Activated T-cell treated with anti-CD3 and anti-CD28 coated beads for 24 hours (primary cell): Measurements from ENCODE around the gene SORCS2.

Experiments used
- DNase-seq: peaks from one replicate; pipeline ENCODE4 v3.0.0-alpha.2; 2020; ENCODE audit warnings: low read depth

The SORCS2 gene

DNA sequence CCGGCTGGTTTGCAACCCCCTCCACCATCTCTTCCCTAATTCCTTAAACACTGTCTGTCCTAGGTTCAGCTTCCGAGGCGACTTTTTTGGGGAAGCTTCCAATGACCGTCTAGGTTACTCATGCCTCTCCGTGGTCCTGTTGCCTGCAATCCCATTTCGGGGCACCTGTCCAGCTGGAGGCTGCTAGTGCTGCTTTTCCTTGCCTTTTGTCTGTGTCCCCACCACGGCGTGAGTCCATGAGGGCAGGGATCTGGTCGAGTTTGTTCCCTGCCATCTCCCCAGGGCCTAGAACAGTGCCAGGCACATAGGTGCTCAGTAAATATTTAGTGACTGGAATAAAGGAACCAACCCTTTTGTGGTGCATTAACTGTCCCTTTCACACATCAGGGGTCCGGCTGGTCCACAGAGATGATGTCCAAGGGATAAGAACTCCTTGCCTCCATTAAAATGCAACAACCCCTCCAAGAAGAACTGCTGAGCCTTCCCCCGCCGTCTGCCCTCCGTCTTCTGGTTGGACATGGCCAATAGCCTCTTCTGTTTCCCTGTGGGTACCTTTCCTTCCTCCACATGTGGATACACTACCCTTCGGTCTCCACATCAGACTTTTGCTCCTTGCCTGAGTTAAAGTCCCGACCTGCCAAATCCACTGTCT, 5.7 kb upstream of the SORCS2 start:
- no peak for DNase-seq

DNA sequence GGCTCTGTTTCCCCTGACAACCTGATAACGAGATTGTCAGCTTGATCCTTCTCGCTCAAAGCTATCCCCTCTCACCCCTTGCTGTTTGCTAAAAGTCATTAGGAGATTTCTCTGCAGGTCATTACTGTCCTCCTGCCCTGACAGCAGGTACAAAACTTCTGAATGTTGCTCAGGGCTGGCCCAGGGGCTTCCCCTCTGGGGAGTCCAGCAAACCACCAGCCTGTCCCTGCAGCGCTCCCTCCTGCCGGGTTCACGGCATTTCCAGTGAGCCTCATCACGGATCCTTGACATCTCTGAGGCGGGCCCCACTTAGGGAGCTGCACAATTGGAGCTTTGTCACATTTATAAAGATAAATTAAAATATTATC, 5.2 kb upstream of the SORCS2 start:
- DNase-seq = no peak

DNA sequence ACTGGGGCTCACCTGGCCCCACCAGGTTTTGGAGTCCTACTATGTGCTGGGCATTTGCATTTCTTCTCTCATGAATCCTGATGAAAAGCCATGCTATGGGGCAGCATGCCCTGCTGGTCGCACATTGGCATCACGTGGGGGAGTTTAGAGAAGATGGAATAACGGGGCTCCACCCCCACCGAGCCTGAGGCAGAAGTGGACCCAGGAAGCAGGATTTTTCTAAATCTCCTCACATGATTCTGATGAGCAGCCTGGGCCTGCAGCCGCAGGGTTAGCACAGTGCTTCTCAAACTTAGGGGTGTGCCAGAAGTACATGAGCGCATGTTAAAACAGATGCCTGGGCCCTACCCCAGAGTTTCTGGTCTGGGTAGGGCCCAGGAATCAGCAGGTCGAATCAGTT, 4.6 kb upstream of the SORCS2 start:
- DNase-seq = no peak

DNA sequence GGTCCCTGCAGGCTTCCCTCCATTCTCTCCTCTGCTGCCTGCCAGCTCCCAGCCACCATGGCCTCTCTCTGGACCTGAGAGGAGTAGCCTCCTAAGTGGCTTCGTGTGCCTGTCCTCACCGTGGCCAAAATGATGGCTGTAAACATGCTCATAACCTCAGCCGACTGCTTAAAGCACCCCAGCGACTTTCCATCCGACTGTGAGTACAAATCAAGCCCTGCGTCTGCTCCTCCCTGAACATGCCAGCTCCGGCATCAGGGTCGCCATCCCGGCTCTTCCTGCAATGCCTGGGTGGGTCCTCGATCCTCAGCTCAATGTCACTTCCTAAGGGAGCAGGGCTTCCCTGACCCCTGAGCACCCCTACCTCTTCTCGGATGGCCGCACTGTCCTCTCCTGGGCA, 3.3 kb upstream of the SORCS2 start:
- no peak for DNase-seq

DNA sequence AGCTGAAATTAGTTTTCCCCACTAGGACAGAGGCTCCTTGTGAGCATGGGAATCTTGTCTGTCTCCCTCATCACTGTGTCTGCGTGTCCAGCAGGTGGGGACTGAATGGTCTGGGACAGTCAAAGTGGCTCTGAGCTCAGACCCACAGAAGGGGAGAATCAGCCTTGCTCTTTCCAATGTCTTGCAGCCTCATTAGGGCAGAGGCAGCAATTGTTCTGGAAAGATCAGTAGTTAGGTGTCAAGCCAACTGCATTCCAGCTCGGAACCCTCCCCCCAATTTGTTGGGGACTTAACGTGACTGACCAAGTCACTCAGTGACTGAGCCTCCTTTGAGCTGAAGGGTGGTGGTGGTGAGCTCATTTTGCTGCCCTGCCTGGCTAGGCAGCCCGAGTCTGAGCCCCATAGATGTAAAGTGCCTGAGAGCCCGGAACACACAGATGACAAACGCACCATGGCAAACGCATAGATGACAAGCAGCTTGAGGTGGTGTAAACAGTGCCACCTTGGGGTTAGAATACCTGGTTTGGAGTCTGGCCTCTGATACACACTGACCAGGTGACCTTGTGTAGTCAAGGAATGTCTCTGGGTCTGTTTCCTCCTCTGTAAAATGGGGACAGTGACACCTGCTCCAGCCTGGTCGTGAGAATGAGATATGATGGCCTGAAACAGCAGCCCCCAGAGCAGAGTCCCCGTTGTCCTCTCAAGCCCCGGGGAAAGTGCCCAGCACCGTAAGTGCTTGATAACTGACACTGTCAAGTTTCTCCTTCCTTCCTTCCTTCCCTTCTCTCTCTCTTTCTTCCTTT, 2.7 kb upstream of the SORCS2 start:
- DNase-seq = no peak

DNA sequence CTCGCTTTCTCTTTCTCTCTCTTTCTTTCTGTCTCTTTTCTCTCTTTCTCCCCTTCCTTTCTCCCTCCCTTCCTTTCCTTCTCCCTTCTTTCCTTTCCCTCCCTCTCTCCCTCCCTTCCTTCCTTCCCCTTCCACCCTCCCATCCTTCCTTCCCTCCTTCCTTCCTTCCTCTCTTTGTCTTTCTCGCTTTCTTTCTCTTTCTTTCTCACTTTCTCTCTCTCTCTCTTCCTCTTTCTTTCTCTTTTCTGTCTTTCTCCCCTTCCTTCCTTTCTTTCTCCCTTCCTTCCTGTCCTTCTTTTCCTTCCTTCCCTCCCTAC, 2.1 kb upstream of the SORCS2 start:
- DNase-seq = no peak

DNA sequence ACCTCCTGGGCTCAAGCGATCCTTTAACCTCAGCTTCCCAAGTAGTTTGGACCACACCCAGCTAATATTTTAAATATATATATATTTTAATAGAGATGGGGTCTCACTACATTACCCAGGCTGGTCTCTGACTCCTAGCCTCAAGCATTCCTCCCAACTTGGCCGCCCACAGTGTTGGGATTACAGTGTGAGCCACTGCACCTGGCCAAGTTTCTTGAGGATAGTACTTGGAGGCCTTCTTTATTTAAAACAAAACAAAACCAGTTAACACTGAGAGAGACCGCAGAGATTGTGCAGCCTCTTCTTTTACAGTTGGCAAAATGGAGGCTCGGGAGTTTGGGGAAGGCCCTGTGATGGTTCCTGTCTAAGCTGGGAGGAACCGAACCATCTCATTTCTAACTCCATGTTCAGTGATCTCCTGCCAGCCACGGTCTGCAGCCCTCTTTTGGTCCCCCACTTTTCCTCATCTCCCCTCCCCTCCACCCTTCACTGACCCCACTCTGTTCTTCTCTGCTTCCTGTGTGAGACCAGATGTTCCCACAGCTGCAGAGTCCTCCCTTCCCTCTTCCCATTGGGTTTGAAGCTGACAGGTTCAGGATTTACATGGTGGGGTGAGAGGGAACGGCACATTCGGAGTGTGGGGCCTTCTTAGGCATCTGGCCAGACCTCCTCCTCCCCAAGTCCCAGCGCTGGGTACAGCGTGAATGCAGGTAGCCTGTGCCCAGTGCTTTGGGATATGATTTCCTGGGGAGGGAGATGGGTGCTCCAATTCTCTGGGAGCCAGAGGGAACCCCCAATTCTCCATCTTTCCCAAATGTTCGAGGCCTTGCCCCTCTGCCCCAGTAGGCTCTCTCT, 1.4 kb upstream of the SORCS2 start:
- DNase-seq = no peak

DNA sequence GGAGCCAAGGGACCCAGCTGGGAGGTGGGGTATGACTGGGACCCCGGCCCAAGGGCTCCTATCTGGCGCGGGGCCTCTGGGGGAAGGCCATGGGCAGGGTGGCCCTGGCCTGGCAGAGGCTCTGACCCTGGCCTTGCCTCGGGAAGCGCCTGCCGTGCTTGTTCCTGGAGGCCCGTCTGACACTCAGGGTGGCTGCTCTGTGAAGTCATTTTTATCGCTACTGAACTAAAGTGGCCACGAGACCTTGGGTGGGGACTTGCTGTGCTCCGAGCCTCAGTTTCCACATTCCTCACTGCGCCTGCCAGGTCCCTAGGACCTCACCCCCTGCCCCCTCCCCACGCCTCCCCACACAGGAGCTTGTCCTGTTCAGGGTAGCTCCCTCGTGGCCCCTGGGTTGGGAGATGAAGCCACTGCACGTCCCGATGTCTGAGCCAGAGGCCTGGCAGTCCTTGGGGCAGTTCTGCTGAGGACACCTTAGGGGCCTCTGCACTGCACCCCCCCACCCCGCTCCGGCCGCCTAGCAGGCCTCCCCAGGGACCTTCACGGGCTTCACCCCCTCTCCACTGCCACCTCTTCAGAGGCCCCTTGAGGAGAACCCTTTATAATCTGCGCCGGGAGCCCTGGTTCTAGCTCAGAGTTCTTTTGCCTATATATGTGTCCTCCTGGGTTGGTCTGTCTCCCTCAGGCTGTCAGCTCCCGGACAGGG, 639 bp upstream of the SORCS2 start:
- no peak for DNase-seq

DNA sequence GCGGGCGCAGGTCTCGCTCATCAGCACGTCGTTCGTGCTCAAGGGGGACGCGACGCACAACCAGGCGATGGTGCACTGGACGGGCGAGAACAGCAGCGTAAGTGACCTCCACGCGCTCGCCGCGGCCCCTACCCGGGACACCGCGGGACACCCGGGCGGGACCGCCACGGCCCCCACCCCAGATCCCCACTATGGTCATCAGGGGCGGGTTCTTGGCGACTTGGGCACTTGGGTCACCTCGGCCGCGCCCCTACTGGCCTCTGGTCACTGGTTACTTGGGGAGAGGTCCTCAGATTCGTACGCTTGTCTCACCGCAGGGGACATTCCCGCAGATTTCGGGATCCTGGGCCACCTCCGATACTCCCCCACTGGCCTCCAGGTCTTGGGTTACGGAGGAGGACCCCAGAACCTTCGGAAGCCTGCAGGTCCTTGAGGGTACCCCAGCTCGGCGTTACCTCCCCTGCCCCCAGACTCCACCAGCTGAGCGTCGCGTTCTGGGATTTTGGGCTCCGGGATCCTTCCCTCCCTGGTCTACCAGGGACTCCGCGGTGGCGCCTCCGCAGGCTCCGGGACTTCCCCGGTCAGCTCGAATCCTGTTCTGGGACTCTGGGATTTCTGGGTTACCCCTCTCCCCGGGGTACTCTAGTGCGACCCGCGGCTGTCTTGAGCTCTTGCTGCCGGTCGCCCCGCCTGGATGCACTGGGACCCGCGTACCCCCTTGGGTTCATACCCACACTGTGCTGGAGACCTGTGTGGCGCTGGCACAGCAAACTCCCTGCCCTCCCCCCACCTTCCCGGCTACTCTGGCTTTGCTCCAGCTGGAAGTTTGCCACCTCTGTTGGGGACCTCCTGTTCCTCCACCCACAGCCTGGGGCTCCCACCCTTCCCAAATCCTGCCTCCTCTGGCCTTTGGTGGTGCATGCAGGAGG, 956 bp downstream of the SORCS2 start:
- no peak for DNase-seq

DNA sequence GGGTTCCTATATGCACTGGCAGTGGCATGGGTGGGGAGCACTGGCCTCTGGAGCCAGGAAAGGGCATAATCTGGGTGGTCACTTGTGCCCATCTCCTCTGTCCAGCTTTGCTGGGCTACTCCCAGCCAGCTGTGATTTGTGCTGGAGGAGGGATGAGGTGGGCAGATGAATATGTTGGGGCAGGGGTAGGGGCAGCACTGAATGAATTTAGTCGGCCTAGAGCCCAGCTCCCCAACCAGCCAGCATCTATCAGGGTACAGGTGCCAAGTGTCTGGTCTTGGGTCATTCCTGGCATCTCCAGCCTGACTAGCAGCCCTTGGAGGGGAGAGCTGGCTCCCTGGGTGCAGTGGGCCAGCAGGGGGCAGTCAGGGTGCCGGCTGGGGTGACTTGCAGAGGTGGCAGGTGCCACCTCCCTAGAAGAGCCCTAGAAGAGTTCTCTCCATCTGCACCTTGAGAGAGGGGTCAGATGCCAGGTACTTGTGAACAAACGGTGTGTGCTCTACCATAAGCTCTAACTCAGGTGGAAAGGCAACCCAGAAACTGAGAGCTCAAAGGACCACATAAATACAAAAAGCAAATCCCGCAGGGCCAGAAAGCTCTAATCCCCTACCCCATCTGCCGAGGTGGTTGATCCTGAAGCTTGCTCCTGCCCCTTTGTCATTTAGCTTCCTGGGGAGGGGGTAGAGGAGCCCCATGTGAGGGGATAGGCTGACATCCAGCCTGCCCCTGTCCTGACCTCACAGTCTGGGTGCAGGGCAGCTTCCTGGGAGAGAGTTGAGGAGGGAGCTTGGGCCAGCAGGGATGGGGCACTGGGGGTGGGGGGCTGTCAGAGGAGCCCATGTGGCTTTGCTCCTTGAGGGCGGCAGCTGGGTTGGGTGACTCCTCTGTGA, 2.2 kb downstream of the SORCS2 start:
- DNase-seq = peak; percentile 11

DNA sequence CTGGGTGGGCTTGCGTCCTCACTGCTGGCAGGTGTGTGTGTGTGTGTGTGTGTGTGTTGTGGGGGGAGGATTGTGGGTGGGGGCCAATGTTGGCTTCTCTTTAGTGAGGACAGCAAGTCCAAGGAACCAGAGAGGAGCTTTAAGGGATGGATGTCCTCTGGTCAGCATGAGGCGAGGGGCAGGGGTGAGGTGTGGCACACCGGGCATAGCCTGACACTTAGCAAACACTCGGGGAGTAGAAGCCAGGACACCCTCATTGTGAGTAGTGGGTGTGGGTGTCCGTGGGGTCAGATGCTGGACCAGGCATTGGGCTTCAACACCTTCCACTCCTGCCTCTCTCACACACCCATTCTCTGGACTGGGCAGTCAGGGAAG, 2.8 kb downstream of the SORCS2 start:
- no peak for DNase-seq

DNA sequence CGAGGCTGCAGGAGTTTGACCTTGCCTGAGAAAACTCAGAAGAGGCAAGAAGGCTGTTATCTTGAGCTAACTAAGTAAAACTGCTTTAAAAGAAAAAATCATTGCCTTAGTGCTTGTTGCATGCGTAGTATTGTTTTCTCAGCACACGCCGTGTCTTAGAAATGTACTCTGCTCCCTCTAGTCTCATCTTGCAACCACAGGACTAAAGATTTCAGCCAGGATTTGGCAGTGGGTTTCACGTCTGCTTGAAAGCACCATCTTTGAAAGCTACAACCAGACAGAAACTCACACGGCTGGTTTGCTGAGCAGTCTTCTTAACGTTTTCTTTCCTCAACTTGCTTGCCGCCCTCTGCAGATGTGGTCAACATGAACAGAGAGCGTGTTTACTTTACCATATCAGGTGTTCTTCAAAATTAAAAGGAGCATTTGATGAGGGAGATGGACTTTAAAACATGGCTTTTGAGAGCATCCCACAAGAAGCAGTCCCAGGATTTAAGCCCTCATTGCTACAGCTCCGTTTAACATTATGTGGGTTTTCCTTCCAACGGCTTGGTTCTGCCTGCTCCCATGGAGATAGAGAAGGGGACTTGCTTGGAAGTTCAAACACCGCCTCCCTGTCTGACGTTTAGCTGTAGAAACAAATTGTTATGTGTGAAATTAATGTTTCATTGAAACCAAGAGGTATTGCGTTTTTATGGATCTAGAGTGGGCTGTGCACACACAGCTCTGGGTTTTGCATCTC, 3.4 kb downstream of the SORCS2 start:
- no peak for DNase-seq

DNA sequence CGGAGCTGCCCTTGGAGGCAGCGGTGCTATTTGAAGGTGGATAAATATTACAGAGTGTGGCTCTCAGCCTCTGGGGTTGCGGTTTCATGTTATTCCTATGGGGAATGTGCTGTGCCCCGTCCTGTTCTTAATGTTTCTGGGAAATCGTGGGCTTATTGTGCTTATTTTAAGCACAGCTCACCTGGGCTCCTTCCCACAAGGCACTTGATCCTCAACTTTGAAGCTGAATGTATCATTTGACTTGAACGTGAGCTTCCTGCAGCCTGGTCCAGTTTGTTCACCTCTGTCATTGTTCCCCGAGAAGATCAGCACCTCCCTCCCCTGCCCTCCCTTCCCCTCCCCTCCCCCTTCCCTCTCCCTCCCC, 3.9 kb downstream of the SORCS2 start:
- DNase-seq = no peak

DNA sequence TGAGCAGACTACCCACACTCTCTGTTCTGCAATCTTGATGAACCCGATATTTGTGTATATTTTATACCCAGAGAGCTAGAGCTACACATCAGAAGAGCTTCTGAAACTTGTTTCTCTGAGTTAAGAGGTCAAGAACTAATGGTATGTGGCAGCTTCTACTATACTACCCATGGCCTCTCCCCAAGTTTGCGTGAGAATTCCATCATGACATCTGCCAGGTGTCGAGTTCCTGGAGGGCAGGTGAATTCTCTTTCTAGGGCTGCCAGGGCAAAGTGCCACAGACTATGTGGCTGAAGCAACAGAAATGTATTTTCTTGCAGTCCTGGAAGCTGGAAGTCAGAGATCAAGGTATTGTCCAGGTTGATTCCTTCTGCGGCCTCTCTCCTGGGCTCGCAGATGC, 4.4 kb downstream of the SORCS2 start:
- DNase-seq = no peak

DNA sequence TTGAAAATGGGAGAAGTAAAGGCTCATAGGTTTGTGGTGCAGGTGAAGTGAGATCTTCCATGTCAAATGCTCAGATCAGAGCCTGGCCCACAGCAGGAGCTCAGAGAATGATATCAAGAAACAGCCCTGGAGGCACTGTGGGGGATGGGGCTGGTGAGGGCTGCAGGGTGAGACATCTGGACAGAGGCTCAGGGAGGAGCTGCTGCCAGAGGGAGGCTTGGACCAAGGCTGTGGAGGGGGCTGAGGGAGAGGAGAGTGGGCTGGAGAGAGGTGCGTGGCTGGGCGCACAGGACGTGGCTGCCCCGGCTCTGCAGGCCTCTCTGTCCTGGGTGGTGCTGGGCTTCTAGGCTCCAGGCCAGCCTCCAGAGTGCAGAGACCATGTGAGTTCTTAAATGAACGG, 5.6 kb downstream of the SORCS2 start:
- DNase-seq = no peak

DNA sequence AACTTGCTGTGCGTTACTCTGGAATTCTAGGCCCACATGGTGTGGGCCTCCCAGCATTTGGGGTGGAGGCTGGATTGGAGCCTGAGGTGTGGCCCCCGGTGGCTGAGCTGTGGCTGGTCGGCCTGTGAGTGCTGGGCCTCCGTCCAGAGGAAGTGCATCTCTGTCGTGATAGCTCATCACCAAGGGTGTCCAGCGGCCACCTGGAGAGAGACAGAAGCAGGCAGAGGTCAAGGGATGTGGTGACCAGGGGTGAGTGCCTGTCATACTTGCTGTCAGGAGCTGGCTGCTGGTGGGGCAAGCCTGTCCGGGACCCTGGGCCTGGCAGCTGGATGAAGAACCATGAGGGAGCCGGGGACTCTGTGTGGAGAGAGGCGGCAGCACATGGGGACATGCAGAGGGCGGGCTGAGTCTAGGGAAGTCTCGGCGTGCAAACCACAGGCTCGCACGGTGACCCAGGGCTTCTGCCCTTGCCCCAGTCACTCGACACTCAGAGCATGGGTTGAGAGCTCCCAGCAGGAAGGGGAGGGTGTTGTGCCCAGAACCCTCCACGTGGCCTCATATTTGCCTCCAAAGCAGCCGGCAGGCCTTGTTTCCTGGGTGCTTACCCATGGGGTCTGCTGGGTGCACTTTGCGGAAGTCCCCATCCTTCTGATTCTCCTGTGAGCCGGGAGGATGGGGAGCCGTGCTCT, 6.2 kb downstream of the SORCS2 start:
- DNase-seq = no peak

DNA sequence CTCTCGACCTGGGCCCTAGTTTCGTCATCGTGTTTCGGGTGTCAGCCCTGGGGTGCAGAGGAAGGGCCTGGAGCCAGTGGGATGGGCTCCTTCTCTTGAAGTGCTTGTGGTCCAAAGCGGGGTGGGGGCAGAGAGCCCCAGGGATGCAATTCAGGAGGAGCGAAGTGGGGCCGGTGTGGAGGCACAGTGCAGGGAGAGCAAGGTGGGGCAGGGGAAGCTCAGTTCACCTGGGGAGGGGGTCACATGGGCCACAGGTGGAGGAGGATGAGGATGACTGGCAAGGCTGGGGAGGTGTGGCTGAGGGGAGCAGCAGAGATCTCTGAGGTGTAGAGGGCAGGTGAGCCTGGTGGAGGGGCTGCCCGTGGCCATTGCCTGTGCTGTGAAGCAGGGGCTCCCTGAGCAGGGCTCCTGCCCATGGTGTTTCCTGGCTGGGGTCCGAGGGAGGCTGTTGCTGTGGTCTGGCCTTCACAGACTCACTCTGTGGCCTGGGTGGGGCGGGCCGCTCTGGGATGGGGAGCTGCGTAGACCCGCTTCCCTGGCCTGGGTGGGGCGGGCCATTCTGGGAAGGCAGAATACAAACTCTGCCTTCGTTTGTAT, 6.9 kb downstream of the SORCS2 start:
- DNase-seq = no peak

DNA sequence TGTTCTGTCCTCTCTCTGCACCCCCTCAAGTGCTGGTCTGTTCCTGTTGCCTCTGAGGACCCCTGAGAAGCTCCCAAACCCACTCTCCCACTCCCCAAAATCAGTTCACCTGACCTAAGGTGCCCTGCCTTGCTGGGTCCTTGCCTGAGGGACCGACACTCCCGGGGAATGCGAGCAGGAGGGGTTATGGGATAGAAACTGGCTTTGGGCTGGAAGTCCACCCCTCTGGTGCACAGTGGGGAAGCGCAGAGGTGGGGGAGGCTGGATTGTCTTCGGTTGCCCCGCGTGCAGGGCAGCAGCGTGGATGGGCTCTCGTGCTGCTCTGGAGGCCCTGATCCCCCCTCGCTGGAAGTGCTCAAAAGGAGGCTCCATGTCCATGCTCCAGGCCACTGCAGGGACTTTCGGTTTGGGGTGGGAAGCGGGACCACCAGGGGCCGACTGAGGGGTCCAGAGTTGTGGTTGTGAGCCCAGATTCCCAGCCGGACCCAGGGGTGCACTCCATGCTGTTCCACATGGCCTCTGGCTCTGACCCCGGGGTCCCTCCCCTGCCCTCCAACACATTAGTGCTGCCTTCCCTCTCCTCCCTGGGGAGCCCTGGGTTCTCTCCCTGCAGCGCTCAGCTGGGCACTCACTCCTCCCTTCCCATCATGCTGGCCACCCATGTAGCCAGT, 7.6 kb downstream of the SORCS2 start:
- DNase-seq = no peak
